ENCODE data around the gene ANKRD1.
"Not testable (repeated sequence)": the region's sequence is repeated elsewhere in the genome, so short reads cannot be mapped to it uniquely, and the experiment has no call there.

The ANKRD1 gene

DNA sequence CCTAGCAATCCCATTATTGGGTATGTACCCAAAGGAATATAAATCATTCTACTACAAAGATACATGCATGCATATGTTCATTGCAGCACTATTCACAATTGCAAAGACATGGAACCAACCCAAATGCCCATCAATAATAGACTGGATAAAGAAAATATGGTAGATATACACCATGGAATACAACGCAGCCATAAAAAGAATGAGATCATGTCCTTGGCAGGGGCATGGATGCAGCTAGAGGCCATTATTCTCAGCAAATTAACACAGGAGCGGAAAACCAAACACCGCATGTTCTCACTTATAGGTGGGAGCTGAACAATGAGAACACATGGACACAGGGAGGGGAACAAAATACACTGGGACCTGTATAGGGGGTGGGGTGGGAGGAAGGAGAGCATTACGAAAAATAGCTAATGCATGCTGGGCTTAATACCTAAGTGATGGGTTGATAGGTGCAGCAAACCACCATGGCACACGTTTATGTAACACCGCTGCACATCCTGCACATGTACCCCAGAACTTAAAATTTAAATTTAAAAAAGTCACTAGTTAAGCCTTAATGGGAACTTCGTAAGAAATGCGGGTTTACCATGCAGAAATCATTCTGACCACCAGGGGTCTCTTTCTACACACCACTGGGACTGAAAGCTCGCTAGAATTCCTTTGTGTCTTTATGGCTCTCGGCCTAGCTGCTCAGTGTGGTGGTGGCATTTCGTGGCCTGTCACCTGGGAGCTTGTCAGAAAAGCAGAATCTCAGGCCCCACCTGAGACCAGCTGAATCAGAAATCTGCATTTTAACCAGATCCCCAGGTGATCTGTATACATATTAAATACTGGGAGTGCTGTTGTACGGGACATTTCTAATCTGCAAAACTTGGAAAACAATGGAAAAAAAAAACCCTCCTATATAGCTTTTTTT is 9.5 kb downstream of the ANKRD1 start:
- DNase-seq, result peak; percentile 68

- DNase-seq, result no peak
Measured at GRCh38 chr10:90906596-90906995, 14.3 kb downstream of the ANKRD1 start.

DNA sequence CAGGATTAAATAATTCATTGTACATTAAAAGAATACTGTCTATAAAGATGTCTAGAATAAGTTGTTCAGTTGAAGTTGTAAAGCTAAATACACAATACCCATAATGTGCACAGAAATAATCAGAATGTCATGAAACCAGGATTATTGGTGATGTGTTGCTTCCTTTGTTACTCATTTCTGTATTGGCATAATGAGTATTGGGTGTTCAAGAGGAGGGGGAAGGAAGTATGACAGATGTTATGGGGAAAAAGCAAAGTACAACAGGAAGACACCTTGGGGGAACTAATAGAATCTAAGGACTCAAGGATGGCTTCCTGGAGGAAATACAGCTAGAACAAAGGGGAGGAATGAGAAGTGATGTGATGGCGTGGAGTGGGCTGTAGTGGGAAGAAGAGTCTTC is 15.0 kb downstream of the ANKRD1 start:
- no peak for DNase-seq

GRCh38 chr10:90896916-90897315 is 24.0 kb downstream of the ANKRD1 start:
- DNase-seq, result not testable (repeated sequence)

DNA sequence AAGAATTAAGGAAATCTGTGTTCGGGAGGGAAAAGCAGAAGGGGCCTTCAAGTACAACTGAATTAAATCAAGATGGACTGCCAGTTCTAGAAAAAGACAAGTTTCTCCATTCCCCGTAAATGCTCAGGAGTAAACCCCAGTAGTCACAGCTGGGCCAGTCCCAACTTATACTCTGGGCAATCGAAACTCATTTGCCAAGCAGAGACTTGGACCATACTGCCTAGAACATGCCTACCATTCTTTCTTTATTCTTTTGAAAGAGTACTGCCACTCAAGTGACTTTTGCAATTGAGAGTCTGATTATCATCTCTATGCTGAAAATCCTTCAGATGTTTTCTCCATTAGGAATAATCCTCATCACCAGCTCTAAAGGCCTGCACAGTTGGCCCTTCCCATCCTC is 27.7 kb downstream of the ANKRD1 start:
- DNase-seq, result no peak

- DNase-seq, result no peak
Measured at GRCh38 chr10:90890347-90890746, 30.5 kb downstream of the ANKRD1 start.

GRCh38 chr10:90889636-90890035 is 31.3 kb downstream of the ANKRD1 start:
- DNase-seq, result no peak

- DNase-seq, result no peak
Measured at GRCh38 chr10:90888387-90888786, 32.5 kb downstream of the ANKRD1 start.

DNA sequence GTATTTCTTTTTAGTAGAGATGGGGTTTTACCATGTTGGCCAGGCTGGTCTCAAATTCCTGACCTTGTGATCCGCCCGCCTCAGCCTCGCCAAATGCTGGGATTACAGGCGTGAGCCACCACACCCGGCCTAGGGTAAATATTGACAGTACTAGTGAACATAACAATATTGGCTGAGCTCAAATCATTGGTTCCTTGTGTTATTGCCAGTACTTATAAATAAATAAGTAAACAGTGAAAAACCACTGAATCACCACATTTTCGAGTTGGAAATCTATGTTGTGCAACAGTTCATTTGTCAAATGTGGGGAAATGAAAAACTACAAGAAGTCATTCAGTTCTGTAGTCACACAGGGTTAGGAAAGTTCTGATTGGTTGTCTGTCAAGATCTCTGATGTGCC is 33.3 kb downstream of the ANKRD1 start:
- no peak for DNase-seq

DNA sequence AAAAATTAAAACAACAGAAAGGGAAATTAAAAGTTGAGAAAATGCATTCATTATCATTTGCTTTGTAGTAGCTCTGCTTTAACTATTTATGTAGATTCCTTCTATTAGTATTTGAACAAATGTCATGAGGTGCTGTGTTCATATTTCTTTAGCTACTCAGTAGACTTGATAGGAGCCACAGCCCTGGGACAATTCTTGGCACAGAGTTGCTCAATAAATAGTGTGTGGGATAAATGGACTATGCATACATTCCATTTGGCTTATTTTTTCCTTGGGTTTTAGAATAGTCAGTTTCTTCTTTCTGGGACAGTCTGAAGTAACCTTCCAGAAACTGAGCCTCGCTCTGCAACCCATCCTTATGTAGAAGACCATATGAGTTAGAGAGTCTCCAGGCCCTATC is 35.7 kb downstream of the ANKRD1 start:
- no peak for DNase-seq

DNA sequence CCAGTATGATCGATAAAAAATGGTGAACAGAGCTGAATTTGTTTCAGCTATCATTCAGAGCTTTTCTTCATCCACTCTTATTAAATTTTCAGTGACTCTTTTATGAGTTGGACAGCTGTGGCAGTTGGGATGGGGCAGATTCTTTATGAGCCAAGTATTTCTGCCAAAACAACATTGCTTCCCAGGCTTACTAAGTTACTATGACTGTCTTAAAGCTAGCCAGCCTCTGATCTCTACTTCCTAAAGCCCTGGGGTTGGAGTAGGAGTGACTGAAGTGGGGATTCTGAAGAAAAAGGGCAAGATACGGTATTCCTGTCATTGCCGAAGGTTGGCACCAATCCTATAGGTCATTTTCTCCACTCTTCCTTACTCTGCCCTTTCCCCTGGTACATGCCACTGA is 36.5 kb downstream of the ANKRD1 start:
- no peak for DNase-seq

DNA sequence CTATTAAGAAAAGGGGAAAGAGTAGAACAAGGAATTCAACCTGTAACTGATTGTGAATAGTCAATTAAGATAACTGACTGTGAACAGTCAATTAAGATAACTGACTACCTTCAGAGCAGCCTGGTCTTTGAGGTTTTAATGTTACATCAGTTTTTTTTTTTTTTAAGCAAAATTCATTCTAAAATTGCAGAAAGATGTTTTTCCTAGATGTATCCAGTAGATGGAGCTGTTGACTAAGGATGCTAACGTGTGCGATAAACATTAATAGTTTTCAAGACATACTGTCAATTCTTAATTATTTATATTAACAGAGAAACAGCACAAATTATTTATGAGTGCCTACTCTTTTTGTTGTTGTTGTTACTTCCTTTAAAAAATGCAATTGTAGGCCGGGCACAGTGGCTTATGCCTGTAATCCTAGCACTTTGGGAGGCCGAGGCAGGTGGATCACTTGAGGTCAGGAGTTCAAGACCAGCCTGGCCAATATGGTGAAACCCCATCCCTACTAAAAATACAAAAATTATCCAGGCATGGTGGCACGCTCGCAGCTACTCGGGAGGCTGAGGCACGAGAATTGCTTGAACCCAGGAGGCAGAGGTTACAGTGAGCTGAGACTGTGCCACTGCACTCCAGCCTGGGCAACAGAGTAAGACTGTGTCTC is 40.7 kb downstream of the ANKRD1 start:
- not testable (repeated sequence) for DNase-seq

DNA sequence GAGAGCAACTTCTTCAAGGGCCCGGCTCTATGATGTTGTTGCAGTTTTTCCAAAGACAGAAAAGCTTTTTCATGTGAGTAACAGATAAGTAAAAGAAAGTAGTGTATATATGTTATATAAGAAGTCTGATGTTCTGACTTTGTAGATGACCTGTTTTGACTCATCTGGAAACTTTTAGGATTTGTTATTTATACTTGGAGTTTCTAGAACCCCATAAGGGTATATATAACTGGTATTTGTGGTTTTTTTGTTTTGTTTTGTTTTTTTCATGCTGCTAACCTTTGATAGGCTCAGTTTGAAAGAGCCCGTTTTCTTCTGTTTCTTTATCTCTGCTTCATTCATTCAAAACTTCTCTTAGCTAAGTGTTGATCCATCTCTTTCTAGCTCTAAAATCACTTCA is 41.8 kb downstream of the ANKRD1 start:
- DNase-seq, result no peak

- DNase-seq, result no peak
Measured at GRCh38 chr10:90872648-90873020, 48.3 kb downstream of the ANKRD1 start.

DNA sequence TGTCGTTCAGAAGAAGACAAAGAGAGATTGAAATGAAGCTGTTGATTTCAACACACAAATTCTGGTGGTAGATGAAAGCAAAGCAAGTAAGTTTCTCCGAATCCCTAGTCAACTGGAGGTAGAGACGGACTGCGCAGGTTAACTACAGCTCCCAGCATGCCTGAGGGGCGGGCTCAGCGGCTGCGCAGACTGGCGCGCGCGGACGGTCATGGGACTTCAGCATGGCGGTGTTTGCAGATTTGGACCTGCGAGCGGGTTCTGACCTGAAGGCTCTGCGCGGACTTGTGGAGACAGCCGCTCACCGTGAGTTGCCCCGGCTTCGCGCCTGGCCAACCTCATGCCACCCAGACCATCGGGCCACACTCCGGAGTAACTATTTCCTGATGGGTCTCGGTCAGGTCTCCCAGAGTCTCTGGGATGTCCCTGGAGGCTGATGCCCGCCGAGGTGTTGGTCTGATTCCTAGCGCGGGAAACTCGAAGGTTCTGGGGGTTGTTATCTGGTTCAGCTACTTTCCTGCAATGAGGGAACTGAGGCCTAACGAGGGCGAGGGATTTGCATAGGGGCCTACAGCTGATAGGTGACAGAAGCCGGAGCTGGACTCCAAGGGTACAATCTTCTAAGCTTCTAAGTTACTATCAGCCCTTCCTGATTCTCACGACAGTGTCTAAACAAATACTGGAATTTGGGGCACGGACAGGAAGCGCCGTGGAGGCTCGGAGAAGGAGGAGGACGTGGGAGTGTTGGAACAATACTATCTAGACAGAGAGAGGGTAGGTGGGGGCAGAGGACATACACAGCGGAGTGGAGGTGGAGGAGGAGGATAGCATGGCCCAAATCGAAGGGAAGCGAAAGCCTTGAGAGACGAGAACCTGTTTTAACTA is 48.9 kb downstream of the ANKRD1 start, which contains the start of gene RPP30:
RPP30 (plus strand) TSS at position 209 of the 882 bp plus-strand sequence; CDS start at position 222, 13 bp downstream.
- peak; percentile 91 for DNase-seq

DNA sequence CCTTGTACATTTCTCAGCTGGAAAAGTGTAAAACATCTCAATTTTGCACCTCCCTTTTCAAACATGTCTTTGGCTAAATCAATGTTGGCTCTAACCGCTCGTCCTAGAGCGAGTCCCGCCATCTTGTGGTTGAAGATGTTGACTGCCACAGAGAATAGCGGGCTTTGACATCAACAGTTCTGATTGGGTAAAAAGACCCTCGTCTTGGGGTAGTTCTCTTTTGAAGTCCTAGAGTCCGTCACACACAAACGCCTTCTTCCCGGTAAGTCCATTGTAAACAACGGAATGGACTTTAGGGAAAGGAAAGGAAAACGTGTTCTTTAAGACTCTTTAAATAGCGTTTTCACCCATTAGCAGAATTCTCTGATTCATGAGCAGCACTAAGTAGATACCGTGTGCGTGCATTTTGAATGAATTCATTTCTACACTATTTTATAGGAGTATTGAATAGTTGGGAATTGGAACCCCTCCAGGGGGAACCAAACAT is 49.6 kb downstream of the ANKRD1 start:
- peak; percentile 62 for DNase-seq

- no peak for DNase-seq
Measured at GRCh38 chr10:90866050-90866598, 54.8 kb downstream of the ANKRD1 start.

DNA sequence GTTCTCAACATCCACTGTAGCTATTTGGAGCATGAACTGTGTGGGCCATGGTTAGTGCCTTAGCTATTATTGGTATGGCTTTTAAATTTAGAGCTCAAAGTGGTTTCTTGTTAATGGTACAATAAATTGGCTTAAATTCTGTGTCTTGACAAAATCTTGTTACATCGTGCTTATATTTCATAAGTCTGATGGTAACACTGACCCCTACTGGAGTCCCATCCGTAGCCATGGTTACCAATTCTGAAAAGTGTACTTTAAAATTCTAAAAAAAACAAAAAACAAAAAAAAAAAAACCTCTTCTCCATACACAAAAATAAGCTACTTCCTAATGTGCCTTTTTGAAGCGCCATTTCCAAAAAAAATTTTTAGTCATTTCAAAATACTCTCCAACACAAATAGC is 55.5 kb downstream of the ANKRD1 start:
- no peak for DNase-seq

GRCh38 chr10:90862908-90863514 is 57.9 kb downstream of the ANKRD1 start:
- DNase-seq, result no peak

Data from activated CD8-positive, alpha-beta memory T cell treated with anti-CD3 and anti-CD28 coated beads for 24 hours (primary cell).